Panc1 (cell line): Measurements from ENCODE around the gene MRPS11. TPM values are rescaled to one million over a fixed set of nuclear protein-coding genes. Genes with fewer than 3 reads are reported as not detected.

ENCODE experiments used
- ATAC-seq: fragments of 200-7000 bp; cut with Tn5 transposase; 2 replicates; pipeline ENCODE4 v1.9.1; 2020; ENCODE audit warnings: mild to moderate bottlenecking, moderate library complexity
- BruUV-seq: library from RNA; stranded (reverse); fragments of 400-500 nt; replicated peaks from 2 replicates; lab custom pipeline; 2021; lab: Mats Ljungman, UMichigan
- CTCF ChIA-PET: fragments of 300-600 bp; sonication (Branson Sonifier 250); formaldehyde crosslinking; loops from one replicate; lab custom pipeline; 2022; ENCODE audit warnings: antibody characterized with exemption; lab: Charles Lee
- POLR2A ChIA-PET: fragments of 300-600 bp; sonication (Branson Sonifier 250); formaldehyde crosslinking; loops from one replicate; lab custom pipeline; 2022; ENCODE audit warnings: antibody characterized with exemption; lab: Charles Lee
- DNase-seq: peaks from one replicate; pipeline ENCODE4 v3.0.0-alpha.2; 2010; ENCODE audit warnings: low read depth, low spot score
- H3K27ac ChIP-seq: 2 replicates; pipeline ENCODE4 v1.5.1; 2011; ENCODE audit warnings: mild to moderate bottlenecking, low read length, inconsistent platforms
- H3K27me3 ChIP-seq: fragments of 200-500 bp; sonication (Bioruptor generic); 2 replicates; pipeline ENCODE4 v1.6.0; 2014; ENCODE audit warnings: low read length, inconsistent platforms; ENCODE audit not compliant: control insufficient read depth, insufficient read depth
- H3K36me3 ChIP-seq: fragments of 200-500 bp; sonication (Bioruptor generic); 2 replicates; pipeline ENCODE4 v1.5.1; 2014; ENCODE audit warnings: inconsistent platforms, mild to moderate bottlenecking, low read length, moderate library complexity; ENCODE audit not compliant: control insufficient read depth, insufficient read depth
- H3K4me1 ChIP-seq: 2 replicates; pipeline ENCODE4 v1.5.1; 2011; ENCODE audit warnings: inconsistent platforms, mild to moderate bottlenecking, low read length, moderate library complexity; ENCODE audit not compliant: control insufficient read depth, insufficient read depth
- H3K4me3 ChIP-seq, 2 experiments: 2 replicates each; pipeline ENCODE4 v1.5.1; 2011 to 2012; ENCODE audit warnings: low read depth in 2 of 2, low read length in 2 of 2, mild to moderate bottlenecking in 2 of 2, inconsistent platforms in 1 of 2, moderate library complexity in 1 of 2
- H3K9me3 ChIP-seq: fragments of 200-500 bp; sonication (Bioruptor generic); 2 replicates; pipeline ENCODE4 v1.5.1; 2014; ENCODE audit warnings: low read depth, mild to moderate bottlenecking, inconsistent platforms, low read length, moderate library complexity; ENCODE audit not compliant: control insufficient read depth, insufficient read depth
- POLR2AphosphoS5 ChIP-seq: IDR thresholded peaks from 2 replicates; pipeline ENCODE4 v1.6.1; 2012; ENCODE audit warnings: mild to moderate bottlenecking, low read depth, low read length, moderate library complexity
- SIN3A ChIP-seq: IDR thresholded peaks from 2 replicates; pipeline ENCODE4 v1.6.1; 2012; ENCODE audit warnings: low read depth, mild to moderate bottlenecking, low read length, moderate library complexity, borderline replicate concordance; ENCODE audit not compliant: insufficient read depth
- TCF7L2 ChIP-seq: IDR thresholded peaks from 2 replicates; pipeline ENCODE4 v1.6.1; 2011; ENCODE audit warnings: mild to moderate bottlenecking, low read depth, low read length, inconsistent platforms
- in situ Hi-C: cut with HindIII; loops from 2 replicates; pipeline ENCODE4 v1.10.0; 2016; ENCODE audit warnings: low sequenced_read_pairs, low pct_unique_long_range_greater_than_20kb
- intact Hi-C: fragments of 100-400 bp; cut with micrococcal nuclease; formaldehyde crosslinking; loops from one replicate; pipeline ENCODE4 v1.10.0; 2022; ENCODE audit not compliant: unreplicated experiment
- total RNA-seq: library from RNA; stranded (reverse); gene quantifications from one replicate; pipeline ENCODE4 v1.2.1, GENCODE V29; 2021; ENCODE audit not compliant: unreplicated experiment
- TF ChIP-seq, protein P1 (sequence below): fragments of 450-650 bp; IDR thresholded peaks from 2 replicates; pipeline ENCODE4 v1.5.1; 2017; ENCODE audit warnings: mild to moderate bottlenecking
- TF ChIP-seq, protein P2 (sequence below), 2 experiments: IDR thresholded peaks; 2 replicates each; pipeline ENCODE4 v1.6.1; 2011 to 2012; ENCODE audit warnings: low read depth in 2 of 2, control low read depth in 1 of 2, low read length in 1 of 2, mild to moderate bottlenecking in 1 of 2, moderate library complexity in 1 of 2; ENCODE audit not compliant: insufficient read depth in 1 of 2

MRPS11 gene
- total RNA-seq, 1 experiment from 2014 or later = 76.9 TPM

DNA sequence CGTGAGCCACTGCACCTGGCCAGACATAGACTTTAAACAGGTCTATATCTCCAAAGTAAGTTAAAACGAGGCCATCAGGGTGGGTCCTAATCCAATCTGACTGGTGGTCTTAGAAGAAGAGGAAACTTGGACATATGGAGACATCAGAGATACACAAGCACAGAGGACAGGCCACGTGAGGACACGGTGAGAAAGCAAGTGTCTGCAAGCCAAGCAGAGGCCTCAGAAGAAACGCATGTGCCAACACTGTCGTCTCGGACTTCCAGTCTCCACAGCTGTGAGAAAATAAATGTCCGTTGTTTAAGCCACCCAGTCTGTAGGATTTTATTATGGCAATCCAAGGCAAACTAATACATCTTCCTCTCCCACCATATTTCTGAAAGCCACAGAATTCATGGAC is 44.2 kb upstream of the MRPS11 start:
- intact Hi-C loops = no loop called here
- CTCF ChIA-PET = no interaction called here
- no peak for DNase-seq
- POLR2A ChIA-PET = no interaction called here
- no peaks in the 10 kb centered on the region for H3K9me3 ChIP-seq
- BruUV-seq = no TSS peak
- no peak overlapping the region for H3K4me3 ChIP-seq
- in situ Hi-C loops = no loop called here
- no peaks in the 10 kb centered on the region for H3K4me1 ChIP-seq
- H3K27me3 ChIP-seq = peaks cover 4% of the 10 kb centered on the region; the same call in 1 of the 2 replicates
- no peaks in the 10 kb centered on the region for H3K36me3 ChIP-seq
- no peak overlapping the region for H3K27ac ChIP-seq
- ATAC-seq = no peak
- TF ChIP-seq, protein P1, sequence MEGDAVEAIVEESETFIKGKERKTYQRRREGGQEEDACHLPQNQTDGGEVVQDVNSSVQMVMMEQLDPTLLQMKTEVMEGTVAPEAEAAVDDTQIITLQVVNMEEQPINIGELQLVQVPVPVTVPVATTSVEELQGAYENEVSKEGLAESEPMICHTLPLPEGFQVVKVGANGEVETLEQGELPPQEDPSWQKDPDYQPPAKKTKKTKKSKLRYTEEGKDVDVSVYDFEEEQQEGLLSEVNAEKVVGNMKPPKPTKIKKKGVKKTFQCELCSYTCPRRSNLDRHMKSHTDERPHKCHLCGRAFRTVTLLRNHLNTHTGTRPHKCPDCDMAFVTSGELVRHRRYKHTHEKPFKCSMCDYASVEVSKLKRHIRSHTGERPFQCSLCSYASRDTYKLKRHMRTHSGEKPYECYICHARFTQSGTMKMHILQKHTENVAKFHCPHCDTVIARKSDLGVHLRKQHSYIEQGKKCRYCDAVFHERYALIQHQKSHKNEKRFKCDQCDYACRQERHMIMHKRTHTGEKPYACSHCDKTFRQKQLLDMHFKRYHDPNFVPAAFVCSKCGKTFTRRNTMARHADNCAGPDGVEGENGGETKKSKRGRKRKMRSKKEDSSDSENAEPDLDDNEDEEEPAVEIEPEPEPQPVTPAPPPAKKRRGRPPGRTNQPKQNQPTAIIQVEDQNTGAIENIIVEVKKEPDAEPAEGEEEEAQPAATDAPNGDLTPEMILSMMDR = no peak
- no peak for TF ChIP-seq POLR2AphosphoS5
- TF ChIP-seq, protein P2, sequence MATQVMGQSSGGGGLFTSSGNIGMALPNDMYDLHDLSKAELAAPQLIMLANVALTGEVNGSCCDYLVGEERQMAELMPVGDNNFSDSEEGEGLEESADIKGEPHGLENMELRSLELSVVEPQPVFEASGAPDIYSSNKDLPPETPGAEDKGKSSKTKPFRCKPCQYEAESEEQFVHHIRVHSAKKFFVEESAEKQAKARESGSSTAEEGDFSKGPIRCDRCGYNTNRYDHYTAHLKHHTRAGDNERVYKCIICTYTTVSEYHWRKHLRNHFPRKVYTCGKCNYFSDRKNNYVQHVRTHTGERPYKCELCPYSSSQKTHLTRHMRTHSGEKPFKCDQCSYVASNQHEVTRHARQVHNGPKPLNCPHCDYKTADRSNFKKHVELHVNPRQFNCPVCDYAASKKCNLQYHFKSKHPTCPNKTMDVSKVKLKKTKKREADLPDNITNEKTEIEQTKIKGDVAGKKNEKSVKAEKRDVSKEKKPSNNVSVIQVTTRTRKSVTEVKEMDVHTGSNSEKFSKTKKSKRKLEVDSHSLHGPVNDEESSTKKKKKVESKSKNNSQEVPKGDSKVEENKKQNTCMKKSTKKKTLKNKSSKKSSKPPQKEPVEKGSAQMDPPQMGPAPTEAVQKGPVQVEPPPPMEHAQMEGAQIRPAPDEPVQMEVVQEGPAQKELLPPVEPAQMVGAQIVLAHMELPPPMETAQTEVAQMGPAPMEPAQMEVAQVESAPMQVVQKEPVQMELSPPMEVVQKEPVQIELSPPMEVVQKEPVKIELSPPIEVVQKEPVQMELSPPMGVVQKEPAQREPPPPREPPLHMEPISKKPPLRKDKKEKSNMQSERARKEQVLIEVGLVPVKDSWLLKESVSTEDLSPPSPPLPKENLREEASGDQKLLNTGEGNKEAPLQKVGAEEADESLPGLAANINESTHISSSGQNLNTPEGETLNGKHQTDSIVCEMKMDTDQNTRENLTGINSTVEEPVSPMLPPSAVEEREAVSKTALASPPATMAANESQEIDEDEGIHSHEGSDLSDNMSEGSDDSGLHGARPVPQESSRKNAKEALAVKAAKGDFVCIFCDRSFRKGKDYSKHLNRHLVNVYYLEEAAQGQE (IDR thresholded peaks at IDR 0.05; ENCODE audit: insufficient read depth in 1 of 2, low read depth in 2 of 2, low read length in 1 of 2) = no peak
- no peak for TF ChIP-seq SIN3A
- no peak for TF ChIP-seq TCF7L2

DNA sequence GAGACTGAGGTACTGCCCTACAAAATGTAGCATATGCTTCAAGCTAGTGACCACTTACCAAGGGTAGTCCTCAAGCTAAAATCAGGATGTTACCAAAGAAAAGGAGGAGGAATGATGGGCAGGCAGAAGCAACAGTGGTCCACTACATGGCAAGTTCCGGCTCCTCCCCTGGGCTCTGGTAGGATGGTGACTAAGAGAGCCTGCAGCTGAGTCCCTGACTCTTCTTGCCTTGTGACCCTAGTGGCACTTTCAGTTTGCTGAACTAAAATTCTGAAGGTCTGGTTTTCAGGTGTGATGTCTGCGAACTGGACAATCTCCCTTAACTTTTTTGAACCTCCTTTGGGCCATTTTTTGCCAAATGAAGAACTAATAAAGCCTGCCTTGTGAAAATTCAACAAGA is 41.2 kb upstream of the MRPS11 start:
- Histone ChIP-seq H3K27me3 (0 out of 2 replicates have a peak, but pooled peaks cover 5% of the 10 kb centered on the region), H3K9me3 (no peaks in the 10 kb centered on the region), H3K27ac (no peak overlapping the region), H3K4me1 (no peaks in the 10 kb centered on the region), H3K4me3 (no peak overlapping the region), H3K36me3 (no peaks in the 10 kb centered on the region)
- DNase-seq = no peak
- ChIA-PET CTCF (no interaction called here), POLR2A (no interaction called here)
- no peak for ATAC-seq
- in situ Hi-C loops (no loop called here), intact Hi-C loops (no loop called here)
- TF ChIP-seq, protein P2 (IDR thresholded peaks at IDR 0.05; ENCODE audit: insufficient read depth in 1 of 2, low read depth in 2 of 2, low read length in 1 of 2) = no peak
- TF ChIP-seq SIN3A (no peak), TCF7L2 (no peak), POLR2AphosphoS5 (no peak)
- TF ChIP-seq, protein P1 = no peak
- BruUV-seq = no TSS peak
